ES-I3 (cell line): ENCODE measurements around the gene SLC18A3.
A peak's percentile ranks its signal among the peaks of the same experiment; 100 is the strongest.

ENCODE experiments used
- H3K36me3 ChIP-seq: 2 replicates; pipeline ENCODE4 v1.6.1; 2013; ENCODE audit warnings: mild to moderate bottlenecking, low read length, control low read depth, moderate library complexity; ENCODE audit not compliant: insufficient read depth
- H3K4me1 ChIP-seq: 2 replicates; pipeline ENCODE4 v1.6.1; 2013; ENCODE audit warnings: mild to moderate bottlenecking, control low read depth, low read length; ENCODE audit not compliant: insufficient read depth
- H3K9ac ChIP-seq: 2 replicates; pipeline ENCODE4 v1.6.1; 2013; ENCODE audit warnings: low read depth, mild to moderate bottlenecking, low read length, moderate library complexity
- H3K9me3 ChIP-seq: 2 replicates; pipeline ENCODE4 v1.6.1; 2013; ENCODE audit warnings: mild to moderate bottlenecking, low read length, moderate library complexity; ENCODE audit not compliant: control insufficient read depth, insufficient read depth

SLC18A3 gene

GRCh38 chr10:49610114-49610457 lies at the start of gene SLC18A3:
SLC18A3 (plus strand) TSS chr10:49610310; CDS start chr10:49610741, 431 bp downstream.
- Histone ChIP-seq H3K36me3 (no peaks in the 10 kb centered on the region), H3K9ac (peak within 1 kb of the TSS; percentile 47; the same call in 1 of the 2 replicates), H3K9me3 (no peaks in the 10 kb centered on the region), H3K4me1 (no peaks in the 10 kb centered on the region; the same call in 1 of the 2 replicates)

- Histone ChIP-seq H3K4me1 (peaks cover 7% of the 10 kb centered on the region; the same call in 1 of the 2 replicates), H3K9me3 (peaks cover 3% of the 10 kb centered on the region; the same call in 1 of the 2 replicates), H3K9ac (no peak overlapping the region), H3K36me3 (no peaks in the 10 kb centered on the region)
These were observed 49.6 kb upstream of the SLC18A3 start for GRCh38 chr10:49560526-49560925.

DNA sequence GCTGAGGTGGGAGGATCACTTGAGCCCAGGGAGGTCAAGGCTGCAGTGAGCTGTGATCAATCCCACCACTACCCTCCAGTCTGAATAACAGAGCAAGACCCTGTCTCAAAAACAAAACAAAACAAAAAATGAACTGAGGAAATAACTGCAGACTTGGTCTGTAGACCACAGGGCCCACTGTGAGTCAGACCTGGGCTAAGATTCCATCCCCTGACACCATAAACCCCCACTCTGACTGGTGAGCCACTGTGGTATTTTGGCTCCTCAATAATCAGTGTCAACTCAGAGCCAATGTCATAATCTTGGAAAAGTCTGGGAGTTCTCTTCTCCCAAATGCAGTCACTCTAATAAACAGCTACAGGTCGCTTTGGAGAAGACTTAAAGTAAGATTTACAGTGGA lies 47.2 kb upstream of the SLC18A3 start:
- Histone ChIP-seq H3K4me1 (peaks cover 7% of the 10 kb centered on the region; the same call in 1 of the 2 replicates), H3K9me3 (no peaks in the 10 kb centered on the region), H3K36me3 (no peaks in the 10 kb centered on the region), H3K9ac (no peak overlapping the region)

DNA sequence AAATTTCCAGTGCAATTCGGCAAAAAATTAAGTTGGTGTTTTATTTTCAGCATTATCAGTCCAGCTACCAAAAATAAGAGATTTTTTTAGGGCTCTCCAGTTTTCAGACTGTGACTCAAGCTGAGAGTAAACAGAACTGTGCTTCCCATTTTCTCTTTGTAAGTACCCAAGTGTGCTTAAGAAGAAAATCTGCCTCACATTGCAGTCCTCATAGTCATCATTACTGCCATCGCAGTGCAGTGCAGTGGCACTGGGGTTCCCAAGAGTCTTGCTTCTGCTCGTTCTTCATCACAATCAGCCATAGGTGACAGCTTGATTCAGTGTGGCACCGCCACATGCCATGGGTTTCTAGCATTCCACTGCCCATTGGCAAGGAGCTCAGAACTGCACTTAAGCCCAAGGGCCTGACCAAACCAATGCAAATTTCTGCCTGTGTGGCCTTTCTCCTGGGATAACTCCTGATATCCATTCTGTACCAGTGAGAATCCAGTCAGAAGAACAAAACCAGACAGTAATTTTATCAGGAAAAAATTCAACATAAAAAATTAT lies 45.6 kb upstream of the SLC18A3 start:
- Histone ChIP-seq H3K9ac (no peak overlapping the region), H3K4me1 (peaks cover 5% of the 10 kb centered on the region; the same call in 1 of the 2 replicates), H3K36me3 (no peaks in the 10 kb centered on the region), H3K9me3 (no peaks in the 10 kb centered on the region)

- Histone ChIP-seq H3K9ac (no peak overlapping the region), H3K4me1 (no peaks in the 10 kb centered on the region), H3K36me3 (no peaks in the 10 kb centered on the region), H3K9me3 (no peaks in the 10 kb centered on the region)
These were observed 42.3 kb upstream of the SLC18A3 start for GRCh38 chr10:49567810-49568209.

DNA sequence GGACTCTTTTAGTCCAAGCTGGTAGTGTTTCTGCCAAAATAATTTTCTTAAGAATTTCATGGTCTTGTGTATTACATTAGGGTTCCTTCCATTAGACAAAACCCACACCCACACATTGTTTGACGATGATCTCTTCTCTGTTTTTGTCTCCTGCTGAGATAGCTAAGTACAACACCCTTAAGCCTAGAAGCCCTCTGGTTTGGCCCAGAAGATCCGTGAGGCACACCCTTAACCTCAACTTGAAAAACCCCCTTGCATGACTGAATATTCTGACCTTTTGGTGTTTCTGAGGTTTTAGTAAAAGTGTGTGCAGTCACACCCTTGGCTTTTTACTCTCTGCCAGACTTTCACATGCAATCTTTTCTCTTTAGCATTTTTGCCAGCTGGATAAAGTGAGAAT lies 41.9 kb upstream of the SLC18A3 start:
- H3K36me3 ChIP-seq, result no peaks in the 10 kb centered on the region
- H3K9ac ChIP-seq, result no peak overlapping the region
- H3K9me3 ChIP-seq, result no peaks in the 10 kb centered on the region
- H3K4me1 ChIP-seq, result no peaks in the 10 kb centered on the region

DNA sequence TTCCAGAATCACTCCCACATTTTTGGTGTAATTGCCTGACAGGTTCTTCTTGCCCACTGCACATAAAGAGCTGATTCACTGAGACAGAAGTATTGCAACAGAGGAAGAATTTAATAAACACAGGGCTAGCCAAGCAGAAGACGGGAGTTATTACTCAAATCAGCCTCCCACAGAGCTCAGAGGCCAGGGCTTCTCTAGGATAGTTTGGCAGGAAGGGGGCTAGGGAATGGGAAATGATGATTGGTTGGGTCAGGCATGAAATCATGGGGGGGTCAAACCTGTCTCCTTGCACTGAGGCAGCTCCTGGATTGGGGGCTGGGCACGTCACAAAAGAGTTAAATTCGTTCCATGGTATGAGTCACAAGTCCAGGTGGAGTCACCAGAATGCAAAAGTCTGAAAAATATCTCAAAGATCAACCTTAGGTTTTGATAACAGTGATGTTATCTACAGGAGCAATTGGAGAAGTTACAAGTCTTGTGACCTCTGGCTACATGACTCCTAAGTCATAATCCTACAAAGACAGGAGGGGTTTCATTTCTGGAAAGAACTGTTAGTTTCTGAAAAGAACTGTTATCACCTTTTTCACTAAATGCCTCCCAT lies 41.0 kb upstream of the SLC18A3 start:
- no peaks in the 10 kb centered on the region for H3K4me1 ChIP-seq
- H3K36me3 ChIP-seq, result no peaks in the 10 kb centered on the region
- no peak overlapping the region for H3K9ac ChIP-seq
- no peaks in the 10 kb centered on the region for H3K9me3 ChIP-seq

DNA sequence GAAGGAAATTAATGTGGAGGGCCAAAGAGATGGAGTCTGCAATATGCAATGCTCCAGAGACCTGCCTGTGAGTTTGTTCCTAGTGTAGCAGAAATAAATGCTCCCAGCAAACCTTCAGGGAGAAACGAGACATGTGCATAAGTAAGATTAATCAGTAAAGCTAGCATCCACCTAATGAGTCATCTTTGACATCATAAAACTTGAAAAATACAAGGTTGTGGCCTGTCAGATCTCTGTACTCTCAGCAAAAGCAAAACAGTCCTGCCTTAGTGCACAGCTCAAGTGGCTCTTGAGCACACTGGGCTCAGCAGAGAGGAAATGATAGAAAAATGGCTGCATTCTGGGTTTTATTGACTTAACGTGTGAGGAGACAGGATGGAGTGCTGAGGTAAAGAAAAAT lies 38.7 kb upstream of the SLC18A3 start:
- H3K9ac ChIP-seq, result no peak overlapping the region
- no peaks in the 10 kb centered on the region for H3K9me3 ChIP-seq
- no peaks in the 10 kb centered on the region for H3K36me3 ChIP-seq
- H3K4me1 ChIP-seq, result no peaks in the 10 kb centered on the region

GRCh38 chr10:49572594-49573114 lies 37.5 kb upstream of the SLC18A3 start:
- H3K36me3 ChIP-seq, result no peaks in the 10 kb centered on the region
- H3K9me3 ChIP-seq, result no peaks in the 10 kb centered on the region
- no peak overlapping the region for H3K9ac ChIP-seq
- no peaks in the 10 kb centered on the region for H3K4me1 ChIP-seq

DNA sequence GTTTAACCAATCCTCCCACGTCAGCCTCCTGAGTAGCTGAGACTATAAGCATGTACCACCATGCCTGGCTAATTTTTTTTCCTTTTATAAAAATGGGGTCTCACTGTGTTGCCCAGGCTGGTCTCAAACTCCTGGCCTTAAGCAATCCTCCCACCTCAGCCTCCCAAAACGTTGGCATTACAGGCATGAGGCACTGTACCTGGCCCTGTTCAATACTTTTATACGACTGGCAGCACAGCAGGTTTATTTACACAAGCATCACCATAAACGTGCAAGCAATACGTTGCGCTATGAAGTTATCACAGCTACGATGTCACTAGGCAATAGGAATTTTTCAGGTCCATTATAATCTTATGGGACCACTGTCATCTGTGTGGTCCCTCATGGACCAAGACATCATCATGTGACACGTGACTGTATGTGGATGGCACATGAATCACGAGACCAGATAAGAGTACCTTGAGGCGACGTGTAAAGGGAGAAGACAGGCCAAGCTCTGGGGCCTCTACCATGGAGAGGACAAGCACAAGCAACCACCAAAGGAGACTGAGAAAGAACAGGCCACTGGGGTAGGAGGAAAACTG lies 34.5 kb upstream of the SLC18A3 start:
- no peak overlapping the region for H3K9ac ChIP-seq
- H3K36me3 ChIP-seq, result no peaks in the 10 kb centered on the region
- no peaks in the 10 kb centered on the region for H3K4me1 ChIP-seq
- no peaks in the 10 kb centered on the region for H3K9me3 ChIP-seq

- Histone ChIP-seq H3K36me3 (no peaks in the 10 kb centered on the region), H3K9me3 (no peaks in the 10 kb centered on the region), H3K9ac (no peak overlapping the region), H3K4me1 (no peaks in the 10 kb centered on the region)
These were observed 32.8 kb upstream of the SLC18A3 start for GRCh38 chr10:49577182-49577925.

- Histone ChIP-seq H3K9me3 (no peaks in the 10 kb centered on the region), H3K4me1 (no peaks in the 10 kb centered on the region), H3K9ac (no peak overlapping the region), H3K36me3 (no peaks in the 10 kb centered on the region)
These were observed 31.7 kb upstream of the SLC18A3 start for GRCh38 chr10:49578392-49578791.

DNA sequence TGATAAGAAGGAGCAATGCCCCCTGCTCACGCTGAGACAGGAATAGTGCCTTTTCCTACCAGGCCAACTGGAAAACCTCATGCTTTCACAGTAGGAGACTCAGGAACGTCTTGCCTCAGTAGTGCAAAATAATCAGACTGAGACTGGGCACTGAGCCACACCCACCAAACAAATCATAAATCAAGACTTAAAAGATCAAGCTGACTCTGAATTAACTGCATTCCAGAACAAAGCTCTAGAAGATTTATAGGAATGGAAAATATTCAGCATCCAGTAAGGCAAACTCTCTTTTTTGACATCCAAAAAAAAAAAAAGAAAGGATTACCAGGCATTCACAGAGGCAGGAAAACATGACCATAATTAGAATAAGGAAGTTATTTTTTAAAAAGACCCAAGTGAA lies 30.5 kb upstream of the SLC18A3 start:
- Histone ChIP-seq H3K9ac (no peak overlapping the region), H3K4me1 (no peaks in the 10 kb centered on the region), H3K36me3 (no peaks in the 10 kb centered on the region), H3K9me3 (no peaks in the 10 kb centered on the region)

DNA sequence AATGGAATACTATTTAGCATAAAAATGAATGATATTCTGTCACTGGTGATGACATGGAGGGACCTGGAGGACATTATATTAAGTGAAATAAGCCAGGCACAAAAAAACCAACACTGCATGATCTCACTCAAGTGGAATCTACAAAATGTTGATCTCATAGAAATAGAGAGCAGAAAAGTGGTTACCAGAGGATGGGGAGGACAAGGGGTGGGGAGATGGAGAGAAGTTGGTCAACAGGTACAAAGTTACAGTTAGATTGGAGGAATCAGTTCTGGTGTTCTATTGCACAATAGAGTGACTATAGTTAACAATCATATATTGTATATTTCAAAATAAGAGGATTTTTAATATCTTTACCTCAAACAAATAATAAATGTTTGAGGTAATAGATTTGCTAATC lies 24.7 kb upstream of the SLC18A3 start:
- no peaks in the 10 kb centered on the region for H3K36me3 ChIP-seq
- no peaks in the 10 kb centered on the region for H3K9me3 ChIP-seq
- H3K4me1 ChIP-seq, result no peaks in the 10 kb centered on the region

More for the DNA sequence above, 24.7 kb upstream of the SLC18A3 start:
- H3K9ac ChIP-seq, result no peak overlapping the region
